Liver (tissue), 9 donors: ENCODE measurements around the gene MCM7. TPM values are rescaled to one million over a fixed set of nuclear protein-coding genes. Genes with fewer than 3 reads are reported as not detected.

ENCODE experiments used
- DNase-seq: peaks from one replicate; pipeline ENCODE4 v3.0.0-alpha.2; 2017; ENCODE audit warnings: low spot score
- H3K27ac ChIP-seq, 2 donors: one replicate each; pipeline ENCODE4 v1.7.0; 2013; ENCODE audit warnings: inconsistent platforms in 2 of 2, low read length in 2 of 2, control low read depth in 1 of 2, low read depth in 1 of 2, mild to moderate bottlenecking in 1 of 2
- H3K27me3 ChIP-seq, 4 donors: one replicate each; pipeline versions ENCODE4 v1.6.1 to v1.7.0; 2013; ENCODE audit warnings: low read length in 3 of 4, inconsistent platforms in 1 of 4, mild to moderate bottlenecking in 1 of 4, moderate library complexity in 1 of 4; ENCODE audit not compliant: control insufficient read depth in 4 of 4, insufficient read depth in 4 of 4
- H3K36me3 ChIP-seq, 4 donors: one replicate each; pipeline versions ENCODE4 v1.6.1 to v1.7.0; 2013; ENCODE audit warnings: low read length in 3 of 4, mild to moderate bottlenecking in 3 of 4, low read depth in 1 of 4, moderate library complexity in 1 of 4; ENCODE audit not compliant: control insufficient read depth in 4 of 4, insufficient read depth in 3 of 4
- H3K4me1 ChIP-seq, 4 donors: one replicate each; pipeline versions ENCODE4 v1.6.1 to v1.7.0; 2013; ENCODE audit warnings: low read length in 3 of 4, mild to moderate bottlenecking in 3 of 4, moderate library complexity in 1 of 4; ENCODE audit not compliant: control insufficient read depth in 4 of 4, insufficient read depth in 4 of 4
- H3K4me3 ChIP-seq, 3 donors: one replicate each; pipeline versions ENCODE4 v1.6.1 to v1.7.0; 2013; ENCODE audit warnings: low read length in 3 of 3, control low read depth in 1 of 3, low read depth in 1 of 3, mild to moderate bottlenecking in 1 of 3
- H3K9ac ChIP-seq, 2 donors: one replicate each; pipeline ENCODE4 v1.7.0; 2013; ENCODE audit warnings: low read length in 2 of 2, mild to moderate bottlenecking in 2 of 2, moderate library complexity in 2 of 2, control low read depth in 1 of 2, low read depth in 1 of 2
- H3K9me3 ChIP-seq, 4 donors: one replicate each; pipeline versions ENCODE4 v1.6.1 to v1.7.0; 2013; ENCODE audit warnings: low read length in 3 of 4; ENCODE audit not compliant: control insufficient read depth in 4 of 4
- ATF3 ChIP-seq: IDR thresholded peaks from 2 replicates; pipeline ENCODE4 v1.6.1; 2016; ENCODE audit warnings: antibody characterized with exemption
- CTCF ChIP-seq: fragments of 150-350 bp; IDR thresholded peaks from 2 replicates; pipeline ENCODE4 v1.5.1; 2017; ENCODE audit warnings: improper control_type of control experiment, low read depth, low read length; ENCODE audit not compliant: missing input control
- EGR1 ChIP-seq, 2 donors: IDR thresholded peaks; 2 replicates each; pipeline ENCODE4 v1.6.1; 2016 to 2018; ENCODE audit warnings: antibody characterized with exemption in 2 of 2, low read depth in 2 of 2
- FOXA1 ChIP-seq: IDR thresholded peaks from 2 replicates; pipeline ENCODE4 v1.6.1; 2016; ENCODE audit warnings: antibody characterized with exemption
- FOXA2 ChIP-seq: IDR thresholded peaks from 2 replicates; pipeline ENCODE4 v1.6.1; 2016; ENCODE audit warnings: antibody characterized with exemption
- GABPA ChIP-seq, 2 donors: IDR thresholded peaks in 1 of 2; conservative IDR thresholded peaks in 1 of 2; 2 replicates each; pipeline ENCODE4 v1.6.1; 2016; ENCODE audit warnings: antibody characterized with exemption in 2 of 2, mild to moderate bottlenecking in 1 of 2, moderate library complexity in 1 of 2
- HNF4A ChIP-seq, 2 donors: conservative IDR thresholded peaks; 2 replicates each; pipeline ENCODE4 v1.6.1; 2016; ENCODE audit warnings: antibody characterized with exemption in 2 of 2, mild to moderate bottlenecking in 2 of 2
- HNF4G ChIP-seq: IDR thresholded peaks from 2 replicates; pipeline ENCODE4 v1.6.1; 2016; ENCODE audit warnings: antibody characterized with exemption
- JUND ChIP-seq, 2 donors: IDR thresholded peaks; 2 replicates each; pipeline ENCODE4 v1.6.1; 2016; ENCODE audit warnings: antibody characterized with exemption in 2 of 2
- NR2F2 ChIP-seq: IDR thresholded peaks from 2 replicates; pipeline ENCODE4 v1.6.1; 2016; ENCODE audit warnings: antibody characterized with exemption
- RAD21 ChIP-seq, 2 donors: IDR thresholded peaks; 2 replicates each; pipeline ENCODE4 v1.6.1; 2016; ENCODE audit warnings: antibody characterized with exemption in 2 of 2, mild to moderate bottlenecking in 2 of 2
- REST ChIP-seq: IDR thresholded peaks from 2 replicates; pipeline ENCODE4 v1.6.1; 2016; ENCODE audit warnings: antibody characterized with exemption, mild to moderate bottlenecking
- RXRA ChIP-seq, 2 donors: IDR thresholded peaks; 2 replicates each; pipeline ENCODE4 v1.6.1; 2017 to 2018; ENCODE audit warnings: antibody characterized with exemption in 2 of 2, mild to moderate bottlenecking in 1 of 2
- SP1 ChIP-seq: IDR thresholded peaks from 2 replicates; pipeline ENCODE4 v1.6.1; 2018; ENCODE audit warnings: antibody characterized with exemption, mild to moderate bottlenecking
- TAF1 ChIP-seq: conservative IDR thresholded peaks from 2 replicates; pipeline ENCODE4 v1.6.1; 2016; ENCODE audit warnings: antibody characterized with exemption, mild to moderate bottlenecking
- YY1 ChIP-seq: IDR thresholded peaks from 2 replicates; pipeline ENCODE4 v1.6.1; 2016; ENCODE audit warnings: antibody characterized with exemption, mild to moderate bottlenecking
- ZBTB33 ChIP-seq: IDR thresholded peaks from 2 replicates; pipeline ENCODE4 v1.6.1; 2016; ENCODE audit warnings: antibody characterized with exemption
- WGBS: extraction: QIAGEN DNeasy Blood & Tissue Kit; methylation state at CpG from one replicate; pipeline ENCODE4 v1.1.7; 2013; 5-methylcytosine and 5-hydroxymethylcytosine counted together
- polyA plus RNA-seq, 2 donors: library from polyadenylated mRNA; stranded (reverse) in 1 of 2; unstranded in 1 of 2; fragments of 200-250 nt in 1 of 2; fragments of >200 nt in 1 of 2; fragmentation: Nextera tagmentation in 1 of 2; extraction: Ambion mirVana in 1 of 2; gene quantifications; one replicate each; pipeline versions ENCODE4 v1.2.1 to v1.2.3, GENCODE V29; 2013 to 2015
- total RNA-seq, 2 donors: library from RNA; depleted of rRNA; stranded (reverse); fragments of >200 nt; gene quantifications; one replicate each; pipeline ENCODE4 v1.2.3, GENCODE V29; 2014
- donor health status: healthy.
- donor health status: healthy.
- donor health status: healthy.
- donor health status: healthy.
- donor health status: healthy.

The MCM7 gene
- total RNA-seq (100 to 1,000 TPM in 1 of 2 donors, 10 to 100 TPM in 1; 20.6 to 143 TPM), polyA plus RNA-seq (10 to 100 TPM; 12.6 to 14.6 TPM)

- H3K9ac ChIP-seq = peak within 1 kb of the TSS; percentile 64 to 89
- peaks cover 0 to 20% (median 14%) of the 10 kb centered on the region in 4 donors for H3K4me1 ChIP-seq
- H3K27ac ChIP-seq = peak within 1 kb of the TSS; percentile 90 to 94
- under 1% methylated on average over 80 of the region's 80 CpGs for WGBS
- H3K36me3 ChIP-seq = peaks cover 11 to 39% (median 26%) of the 10 kb centered on the region in 4 donors
- peak; percentile 98 for DNase-seq
- no peak for TF ChIP-seq REST
- peak in 1 of 2 donors; percentile 4 for TF ChIP-seq RXRA (IDR thresholded peaks at IDR 0.05)
- peak; percentile 75 for TF ChIP-seq SP1
- peak; percentile 71 for TF ChIP-seq YY1
- TF ChIP-seq GABPA (IDR thresholded peaks at IDR 0.05 in 1 of 2, conservative IDR thresholded peaks at IDR 0.05 in 1 of 2) = peak in 1 of 2 donors; percentile 84
- TF ChIP-seq HNF4A (conservative IDR thresholded peaks at IDR 0.05) = peak; percentile 18 to 38
- peak in 1 of 2 donors; percentile 48 for TF ChIP-seq EGR1 (IDR thresholded peaks at IDR 0.05; ENCODE audit: low read depth in 2 of 2)
- TF ChIP-seq NR2F2 = no peak
- H3K9me3 ChIP-seq = no peaks in the 10 kb centered on the region
- H3K27me3 ChIP-seq = no peaks in the 10 kb centered on the region
- peak within 1 kb of the TSS; percentile 81 to 87 (median 82) for H3K4me3 ChIP-seq
Measured at GRCh38 chr7:100101016-100101862, at the start of gene MCM7, which contains the start of gene AP4M1. MCM7 (minus strand) TSS chr7:100101397; CDS start chr7:100101294, 103 bp downstream. AP4M1 (plus strand) TSS chr7:100101643; CDS start chr7:100101715, 72 bp downstream.

GRCh38 chr7:100148559-100149328 lies 47.5 kb upstream of the MCM7 start, which contains the start of gene LAMTOR4:
LAMTOR4 (plus strand) TSS chr7:100148918; CDS start chr7:100148973, 55 bp downstream.
- H3K9ac ChIP-seq = peak within 1 kb of the TSS; percentile 67 to 89
- DNase-seq = peak; percentile 94
- H3K4me1 ChIP-seq = peaks cover 4 to 13% (median 9%) of the 10 kb centered on the region in 4 donors
- no peaks in the 10 kb centered on the region for H3K27me3 ChIP-seq
- peak within 1 kb of the TSS; percentile 91 to 95 for H3K27ac ChIP-seq
- no peaks in the 10 kb centered on the region for H3K9me3 ChIP-seq
- under 1% methylated on average over 46 of the region's 46 CpGs for WGBS
- H3K36me3 ChIP-seq = peaks cover 0 to 5% (median 2%) of the 10 kb centered on the region in 4 donors
- H3K4me3 ChIP-seq = peak within 1 kb of the TSS; percentile 69 to 98 (median 94)
- TF ChIP-seq ATF3 = no peak
- no peak for TF ChIP-seq REST
- TF ChIP-seq EGR1 (IDR thresholded peaks at IDR 0.05; ENCODE audit: low read depth in 2 of 2) = no peak
- peak; percentile 92 for TF ChIP-seq SP1
- peak in 1 of 2 donors; percentile 24 for TF ChIP-seq RAD21 (IDR thresholded peaks at IDR 0.05)
- peak; percentile 33 for TF ChIP-seq NR2F2
- TF ChIP-seq RXRA (IDR thresholded peaks at IDR 0.05) = peak; percentile 51 to 63
- TF ChIP-seq HNF4A (conservative IDR thresholded peaks at IDR 0.05) = peak in 1 of 2 donors; percentile 37
- no peak for TF ChIP-seq FOXA2
- TF ChIP-seq ZBTB33 = no peak
- no peak for TF ChIP-seq FOXA1
- no peak for TF ChIP-seq JUND (IDR thresholded peaks at IDR 0.05)
- TF ChIP-seq HNF4G = no peak
- TF ChIP-seq TAF1 = peak; percentile 10
- no peak for TF ChIP-seq CTCF
- TF ChIP-seq YY1 = peak; percentile 51
